Measurements from ENCODE around the gene NEU3.

GRCh38 chr11:75004215-75004614 is 15.5 kb downstream of the NEU3 start:
- TF ChIP-seq TARDBP (IDR thresholded peaks at IDR 0.05): no peak
- TF ChIP-seq ARNT (IDR thresholded peaks at IDR 0.05): no peak
- TF ChIP-seq HDGF (IDR thresholded peaks at IDR 0.05; ENCODE audit: borderline replicate concordance): no peak
- TF ChIP-seq SUZ12 (IDR thresholded peaks at IDR 0.05): no peak
- TF ChIP-seq BHLHE40 (IDR thresholded peaks at IDR 0.05; ENCODE audit: borderline replicate concordance): no peak
- TF ChIP-seq FOXK2 (IDR thresholded peaks at IDR 0.05): no peak
- TF ChIP-seq CTBP1 (IDR thresholded peaks at IDR 0.05; ENCODE audit: borderline replicate concordance): no peak
- TF ChIP-seq FOXA1 (IDR thresholded peaks at IDR 0.05): no peak
- TF ChIP-seq ZNF384 (IDR thresholded peaks at IDR 0.05): no peak
- TF ChIP-seq FOXM1 (IDR thresholded peaks at IDR 0.05; ENCODE audit: borderline replicate concordance): no peak
- TF ChIP-seq SP1 (IDR thresholded peaks at IDR 0.05): no peak
- TF ChIP-seq LEF1 (IDR thresholded peaks at IDR 0.05; ENCODE audit: borderline replicate concordance): no peak
- no peak for TF ChIP-seq PKNOX1 (IDR thresholded peaks at IDR 0.05)

Data from HEK293T (cell line).